NOMO-1 treated with dmso at 0.1 percent for 144 hours (cell line): Measurements from ENCODE around the gene PTTG1.
"Not testable (repeated sequence)": the region's sequence is repeated elsewhere in the genome, so short reads cannot be mapped to it uniquely, and the experiment has no call there.

Source experiments
- DNase-seq: peaks from one replicate; lab custom pipeline; 2025; ENCODE audit not compliant: unreplicated experiment; lab: John Stamatoyannopoulos, UW

PTTG1 gene

GRCh38 chr5:160420331-160420610, 1.4 kb upstream of the PTTG1 start:
- no peak for DNase-seq

DNA sequence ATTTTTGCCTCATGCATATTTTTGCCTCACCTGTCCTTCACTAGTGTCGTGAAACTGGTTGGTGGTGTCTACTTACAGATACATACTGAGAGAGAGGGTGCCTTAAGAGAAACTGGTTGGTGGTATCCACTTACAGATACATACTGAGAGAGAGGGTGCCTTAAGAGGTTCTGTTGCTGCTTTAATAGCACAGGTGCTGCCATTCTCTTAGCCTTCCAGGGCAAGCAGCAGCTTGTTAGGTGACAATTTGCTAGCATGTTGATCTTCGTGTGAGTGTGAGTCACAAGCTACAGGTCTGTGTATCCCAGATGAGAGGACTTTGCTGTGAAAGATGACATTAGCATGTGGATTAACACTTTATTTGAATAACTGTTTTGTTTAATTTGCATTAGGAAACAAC, 1.4 kb downstream of the PTTG1 start:
- no peak for DNase-seq

DNA sequence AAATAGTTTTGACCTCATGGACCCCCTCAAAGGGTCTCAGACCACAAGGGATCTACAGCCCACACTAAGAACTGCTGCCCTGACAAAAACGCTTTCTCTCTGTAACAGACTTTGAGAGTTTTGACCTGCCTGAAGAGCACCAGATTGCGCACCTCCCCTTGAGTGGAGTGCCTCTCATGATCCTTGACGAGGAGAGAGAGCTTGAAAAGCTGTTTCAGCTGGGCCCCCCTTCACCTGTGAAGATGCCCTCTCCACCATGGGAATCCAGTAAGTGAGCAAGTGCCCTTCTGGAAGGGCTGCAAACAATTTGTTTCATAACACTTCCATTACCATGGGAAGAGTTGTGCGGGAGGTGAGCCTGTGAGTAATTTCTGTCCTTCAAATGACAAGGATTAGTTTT, 6.0 kb downstream of the PTTG1 start:
- no peak for DNase-seq

GRCh38 chr5:160432196-160432595, 10.5 kb downstream of the PTTG1 start:
- no peak for DNase-seq

- no peak for DNase-seq
These were observed 11.1 kb downstream of the PTTG1 start for GRCh38 chr5:160432787-160433186.

DNA sequence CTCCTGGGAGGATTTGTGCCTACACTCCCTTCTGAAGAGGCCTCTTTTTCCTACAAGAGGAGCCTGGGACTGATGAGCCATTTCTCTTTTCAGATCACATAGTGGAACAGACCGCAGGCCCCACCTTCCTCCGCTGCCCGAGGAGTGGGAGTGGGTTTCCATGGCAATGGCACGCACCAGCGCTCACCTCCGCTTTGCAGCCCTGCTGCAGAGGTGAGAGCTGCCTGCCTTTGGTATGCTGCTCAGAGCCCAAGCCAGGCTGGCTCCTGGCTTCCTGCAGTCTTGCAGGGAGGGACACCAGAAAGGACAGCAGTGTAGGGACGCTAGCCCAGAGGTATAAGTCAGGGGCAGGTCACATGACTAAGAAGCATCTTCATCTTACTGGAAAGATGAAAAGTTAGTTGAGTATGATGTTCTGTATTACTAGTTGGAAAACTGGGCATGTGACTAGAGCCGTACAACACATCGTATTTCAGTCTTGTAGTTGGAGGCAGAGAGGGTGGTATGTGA, 12.4 kb downstream of the PTTG1 start:
- DNase-seq: no peak

GRCh38 chr5:160435532-160435931, 13.9 kb downstream of the PTTG1 start:
- DNase-seq: no peak

GRCh38 chr5:160436017-160436416, 14.4 kb downstream of the PTTG1 start:
- no peak for DNase-seq

GRCh38 chr5:160436661-160437060, 15.0 kb downstream of the PTTG1 start:
- DNase-seq: not testable (repeated sequence)

DNA sequence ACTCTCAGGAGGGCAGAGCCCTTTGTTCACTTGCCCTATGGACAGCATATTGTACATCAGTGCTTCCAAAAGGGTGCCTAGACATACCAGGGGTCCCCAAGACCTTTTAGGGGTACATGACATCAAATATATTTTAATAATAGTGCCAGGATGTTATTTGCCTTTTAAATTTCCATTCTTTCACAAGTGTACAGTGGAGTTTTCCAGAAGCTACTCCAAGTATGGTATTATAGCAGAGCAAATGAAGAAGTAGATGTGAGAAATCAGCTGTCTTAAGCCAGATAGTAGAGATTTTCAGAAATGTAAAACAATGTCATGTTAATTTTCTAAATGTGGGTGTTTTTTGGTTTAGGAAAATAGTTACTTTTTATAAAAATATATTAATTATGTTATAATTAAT, 15.6 kb downstream of the PTTG1 start:
- DNase-seq: no peak

DNA sequence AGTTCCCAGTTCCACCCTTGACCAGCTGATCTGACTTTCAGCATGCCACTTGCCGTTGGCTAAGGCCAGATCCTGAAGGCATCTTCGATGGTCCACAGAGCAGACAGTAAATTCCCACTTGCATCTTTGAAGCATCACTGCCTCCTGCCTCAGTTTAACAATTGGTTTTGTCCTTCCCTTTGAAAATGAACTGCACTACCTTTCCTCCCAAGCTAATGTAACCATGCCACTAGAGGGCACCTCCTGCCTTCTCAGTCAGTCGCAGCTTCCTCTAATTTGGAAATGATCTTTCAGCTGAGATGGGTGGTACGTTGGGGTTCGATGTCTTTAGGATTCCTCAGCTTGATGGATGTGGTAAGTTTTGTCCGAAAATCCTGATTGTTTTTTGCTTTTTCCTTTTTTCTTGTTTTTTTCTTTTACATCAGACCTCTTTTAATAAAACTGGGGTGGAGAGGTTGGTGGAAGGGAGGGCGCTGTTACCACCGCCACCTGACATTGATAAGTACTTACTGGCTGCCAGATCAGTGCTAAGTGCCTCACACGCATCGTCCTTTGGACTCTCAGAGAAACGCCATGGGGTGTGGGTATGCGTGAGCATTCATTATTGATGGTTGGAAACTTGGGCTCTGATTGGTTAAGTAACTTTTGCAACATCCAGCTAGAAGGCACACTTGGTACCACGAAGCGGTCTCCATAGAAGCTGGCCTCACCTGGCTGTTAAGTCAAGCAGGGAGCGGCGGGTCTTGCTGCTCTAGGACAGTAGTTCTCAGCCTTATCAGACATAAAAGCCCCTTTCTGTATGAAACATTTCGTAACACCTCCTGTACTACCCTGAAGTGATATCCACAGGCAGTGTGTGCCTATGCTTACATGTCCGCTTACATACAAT, 16.9 kb downstream of the PTTG1 start:
- peak; percentile 43 for DNase-seq

DNA sequence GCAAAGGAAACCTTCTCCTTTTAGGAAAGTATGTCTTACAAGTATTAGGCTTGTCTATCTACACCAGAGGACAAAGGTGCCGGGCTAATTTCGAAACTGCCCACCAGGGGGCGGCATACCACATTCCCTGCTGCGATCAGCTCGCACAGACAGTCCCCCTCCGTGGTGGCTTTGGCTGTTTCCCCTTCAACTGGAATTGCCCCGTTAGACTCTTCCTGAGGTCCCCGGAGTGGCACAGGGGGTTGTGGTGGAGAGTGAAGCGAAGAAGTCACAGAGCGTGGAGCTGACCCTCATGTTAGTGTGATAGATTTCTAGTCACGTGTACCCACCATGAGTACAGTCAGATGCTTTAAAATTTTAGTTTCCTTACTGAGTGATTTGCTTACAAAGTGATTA, 17.5 kb downstream of the PTTG1 start:
- peak; percentile 56 for DNase-seq

GRCh38 chr5:160441311-160441781, 19.7 kb downstream of the PTTG1 start:
- DNase-seq: no peak

GRCh38 chr5:160442824-160443431, 21.3 kb downstream of the PTTG1 start:
- no peak for DNase-seq

GRCh38 chr5:160444407-160444806, 22.8 kb downstream of the PTTG1 start:
- no peak for DNase-seq

- DNase-seq: no peak
These were observed 23.5 kb downstream of the PTTG1 start for GRCh38 chr5:160445132-160445531.

DNA sequence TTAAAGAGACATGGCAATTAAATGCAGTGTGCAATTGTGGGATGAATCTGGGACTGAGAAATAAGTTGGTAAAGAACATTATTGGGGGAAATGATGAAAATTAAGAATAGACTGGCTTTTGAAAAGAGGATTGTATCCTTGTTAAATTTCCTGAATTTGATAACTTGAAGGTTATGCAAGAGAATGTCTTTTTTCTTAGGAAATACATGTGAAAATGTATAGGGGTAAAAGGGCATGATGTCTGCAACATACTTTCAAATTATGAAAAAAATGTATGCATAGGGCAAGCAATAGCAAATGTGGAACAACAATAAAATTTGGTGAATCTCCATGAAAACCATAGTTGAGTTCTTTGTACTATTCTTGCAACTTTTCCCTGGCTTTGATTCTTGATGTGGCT, 24.1 kb downstream of the PTTG1 start:
- no peak for DNase-seq

- DNase-seq: no peak
These were observed 27.2 kb downstream of the PTTG1 start for GRCh38 chr5:160448886-160449285.

DNA sequence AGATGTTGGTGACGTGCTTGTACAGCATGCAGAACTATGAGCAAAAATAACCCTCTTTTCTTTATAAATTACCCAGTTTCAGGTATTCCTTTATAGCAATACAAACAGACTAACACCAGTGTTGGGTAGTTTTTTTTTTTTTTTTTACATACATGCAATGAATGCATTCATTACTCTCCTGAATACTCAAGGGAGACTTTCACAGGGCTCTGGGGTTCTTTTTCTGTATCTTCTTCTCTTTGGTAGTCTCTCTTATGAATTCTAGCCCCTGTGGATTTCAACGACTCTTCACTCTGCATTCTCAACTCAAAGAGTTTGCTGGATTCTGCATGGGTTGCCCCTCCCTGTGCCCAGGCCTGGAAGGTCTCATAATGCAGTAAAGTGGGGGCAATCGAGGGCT, 27.8 kb downstream of the PTTG1 start:
- no peak for DNase-seq

DNA sequence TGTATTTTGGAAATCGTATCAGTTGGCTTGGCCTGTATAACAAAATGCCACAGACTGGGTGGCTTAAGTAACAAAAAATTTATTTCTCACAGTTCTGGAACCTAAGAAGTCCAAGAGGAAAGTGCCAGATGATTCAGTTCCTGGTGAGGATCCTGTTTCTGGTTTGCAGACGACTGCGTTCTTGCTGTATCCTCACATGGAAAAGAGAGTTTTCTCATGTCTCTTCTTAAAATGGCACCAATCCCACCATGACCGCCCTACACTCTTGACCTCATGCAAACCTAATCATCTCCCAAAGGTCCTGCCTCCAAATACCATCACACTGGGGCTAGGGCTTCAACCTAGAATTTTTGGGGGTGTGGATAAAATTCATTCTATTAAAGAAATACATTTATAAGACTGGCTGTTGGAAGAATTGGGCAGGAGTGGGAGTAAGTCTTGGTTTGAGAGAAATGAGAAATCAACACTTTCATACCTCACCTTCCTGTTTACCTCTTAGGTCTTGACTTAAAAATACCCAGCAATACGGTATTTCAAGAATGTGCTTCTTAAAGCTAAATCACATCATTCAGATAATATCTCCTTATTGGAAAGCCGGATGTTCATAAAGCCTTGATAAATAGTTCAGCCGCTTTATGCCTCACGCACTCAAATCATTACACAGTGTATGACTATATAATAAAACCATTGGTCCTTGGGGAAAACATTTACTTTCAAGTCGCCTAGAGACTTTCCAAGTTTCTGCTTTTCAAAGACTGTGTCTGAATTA, 28.7 kb downstream of the PTTG1 start:
- DNase-seq: no peak

DNA sequence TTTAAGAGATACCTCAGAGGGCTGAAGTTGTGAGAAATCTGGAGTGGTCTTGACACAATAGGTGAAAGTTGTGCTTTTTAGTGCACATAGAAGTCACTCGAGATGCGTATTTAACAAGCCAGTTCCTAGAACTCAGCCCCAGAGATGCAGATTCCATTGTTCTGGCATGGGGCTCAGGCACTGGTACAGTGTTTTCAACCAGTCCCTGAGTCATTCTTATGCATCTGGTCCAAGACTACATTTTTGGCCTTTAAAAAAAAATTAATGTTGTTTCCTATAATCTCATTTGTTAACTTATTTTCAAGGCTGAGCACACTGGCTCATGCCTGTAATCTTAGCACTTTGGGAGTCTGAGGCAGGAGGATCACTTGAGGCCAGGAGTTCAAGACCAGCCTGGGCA, 29.6 kb downstream of the PTTG1 start:
- no peak for DNase-seq

DNA sequence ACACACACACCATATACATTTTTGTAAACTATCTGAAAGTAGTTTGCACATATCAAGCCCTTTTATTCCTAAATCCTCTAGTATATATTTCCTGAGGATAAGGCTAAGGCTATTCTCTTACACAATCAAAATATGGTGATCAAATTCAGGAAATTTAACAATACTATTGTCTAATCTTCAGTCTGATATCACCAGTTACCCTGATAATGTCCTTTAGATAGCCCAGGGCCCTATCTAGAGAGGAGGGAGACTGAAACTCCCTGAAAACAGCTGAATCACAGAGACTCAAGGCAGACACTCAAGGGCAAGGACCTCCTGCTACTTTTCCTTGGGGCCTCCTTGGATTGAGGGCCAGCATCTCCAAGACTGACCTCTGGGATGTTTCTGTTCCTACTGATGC, 30.4 kb downstream of the PTTG1 start:
- DNase-seq: no peak
